ENCODE data around the gene DAB1. TPM values are rescaled to one million over a fixed set of nuclear protein-coding genes. Genes with fewer than 3 reads are reported as not detected.
A peak's percentile ranks its signal among the peaks of the same experiment; 100 is the strongest.

DAB1 gene
- total and polyA plus RNA-seq, 7 donors = under 0.01 to 1.1 (median 0.75) TPM; not detected in 1

DNA sequence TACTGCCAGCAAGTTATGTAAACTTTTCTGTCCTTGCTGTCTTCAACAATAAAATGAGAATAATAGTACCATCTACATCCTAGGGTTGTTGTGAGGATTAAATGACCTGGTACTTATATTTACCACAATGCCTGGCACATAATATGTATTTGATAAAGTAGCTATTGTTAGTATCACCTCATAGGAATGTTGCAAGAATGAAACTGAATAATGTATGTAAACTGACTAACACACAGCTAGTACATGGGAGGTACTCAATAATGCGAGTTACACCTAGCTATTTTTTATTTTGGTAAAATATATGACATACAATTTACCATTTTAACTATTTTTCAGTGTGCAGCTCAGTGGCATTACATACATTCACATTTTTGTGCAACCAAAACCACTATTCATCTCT lies 289.1 kb downstream of the DAB1 start:
- Histone ChIP-seq H3K4me3 (no peak overlapping the region), H3K4me1 (peaks cover 0 to 12% (median 9%) of the 10 kb centered on the region in 4 donors), H3K36me3 (no peaks in the 10 kb centered on the region), H3K27me3 (no peaks in the 10 kb centered on the region), H3K27ac (no peak overlapping the region), H3K9me3 (no peaks in the 10 kb centered on the region)
- DNase-seq = no peak
- TF ChIP-seq, protein P1, sequence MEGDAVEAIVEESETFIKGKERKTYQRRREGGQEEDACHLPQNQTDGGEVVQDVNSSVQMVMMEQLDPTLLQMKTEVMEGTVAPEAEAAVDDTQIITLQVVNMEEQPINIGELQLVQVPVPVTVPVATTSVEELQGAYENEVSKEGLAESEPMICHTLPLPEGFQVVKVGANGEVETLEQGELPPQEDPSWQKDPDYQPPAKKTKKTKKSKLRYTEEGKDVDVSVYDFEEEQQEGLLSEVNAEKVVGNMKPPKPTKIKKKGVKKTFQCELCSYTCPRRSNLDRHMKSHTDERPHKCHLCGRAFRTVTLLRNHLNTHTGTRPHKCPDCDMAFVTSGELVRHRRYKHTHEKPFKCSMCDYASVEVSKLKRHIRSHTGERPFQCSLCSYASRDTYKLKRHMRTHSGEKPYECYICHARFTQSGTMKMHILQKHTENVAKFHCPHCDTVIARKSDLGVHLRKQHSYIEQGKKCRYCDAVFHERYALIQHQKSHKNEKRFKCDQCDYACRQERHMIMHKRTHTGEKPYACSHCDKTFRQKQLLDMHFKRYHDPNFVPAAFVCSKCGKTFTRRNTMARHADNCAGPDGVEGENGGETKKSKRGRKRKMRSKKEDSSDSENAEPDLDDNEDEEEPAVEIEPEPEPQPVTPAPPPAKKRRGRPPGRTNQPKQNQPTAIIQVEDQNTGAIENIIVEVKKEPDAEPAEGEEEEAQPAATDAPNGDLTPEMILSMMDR (IDR thresholded peaks at IDR 0.05) = no peak
- TF ChIP-seq POLR2A (IDR thresholded peaks at IDR 0.05) (no peak), POLR2AphosphoS5 (IDR thresholded peaks at IDR 0.05) (no peak), EP300 (IDR thresholded peaks at IDR 0.05) (no peak)
- intact Hi-C loops (cut with DNase I) = no loop called here
- WGBS, 2 donors = 85% methylated on average over 1 of the region's 1 CpG

DNA sequence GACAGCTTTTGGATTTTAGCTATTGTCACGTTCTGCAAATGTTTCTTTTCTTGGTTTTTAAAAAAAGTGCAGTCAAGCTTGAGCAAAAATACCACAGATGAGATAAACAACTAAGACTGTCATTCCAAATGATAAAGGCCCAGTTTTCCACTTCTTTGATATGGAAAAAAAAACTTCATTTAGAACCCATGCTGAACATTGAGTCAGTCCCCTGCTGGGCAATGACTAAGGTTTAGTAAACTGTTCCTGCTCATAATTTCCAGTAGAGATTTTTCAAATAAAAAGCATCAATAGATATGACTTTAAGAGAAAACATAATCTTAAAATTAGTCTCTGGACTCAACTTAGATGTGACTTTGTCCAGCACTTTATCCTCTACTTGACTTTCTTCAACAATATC lies 290.2 kb downstream of the DAB1 start:
- TF ChIP-seq POLR2A (IDR thresholded peaks at IDR 0.05) = no peak
- TF ChIP-seq EP300 (IDR thresholded peaks at IDR 0.05) = no peak
- TF ChIP-seq, protein P1 (IDR thresholded peaks at IDR 0.05) = no peak
- no peak for TF ChIP-seq POLR2AphosphoS5 (IDR thresholded peaks at IDR 0.05)
- Histone ChIP-seq H3K36me3 (no peaks in the 10 kb centered on the region), H3K9me3 (no peaks in the 10 kb centered on the region), H3K4me1 (peaks cover 0 to 12% (median 9%) of the 10 kb centered on the region in 4 donors), H3K27ac (no peak overlapping the region), H3K27me3 (no peaks in the 10 kb centered on the region), H3K4me3 (no peak overlapping the region)
- intact Hi-C loops (cut with DNase I) = no loop called here
- 42 to 64% methylated on average over 1 of the region's 1 CpG for WGBS, 2 donors
- no peak for DNase-seq

DNA sequence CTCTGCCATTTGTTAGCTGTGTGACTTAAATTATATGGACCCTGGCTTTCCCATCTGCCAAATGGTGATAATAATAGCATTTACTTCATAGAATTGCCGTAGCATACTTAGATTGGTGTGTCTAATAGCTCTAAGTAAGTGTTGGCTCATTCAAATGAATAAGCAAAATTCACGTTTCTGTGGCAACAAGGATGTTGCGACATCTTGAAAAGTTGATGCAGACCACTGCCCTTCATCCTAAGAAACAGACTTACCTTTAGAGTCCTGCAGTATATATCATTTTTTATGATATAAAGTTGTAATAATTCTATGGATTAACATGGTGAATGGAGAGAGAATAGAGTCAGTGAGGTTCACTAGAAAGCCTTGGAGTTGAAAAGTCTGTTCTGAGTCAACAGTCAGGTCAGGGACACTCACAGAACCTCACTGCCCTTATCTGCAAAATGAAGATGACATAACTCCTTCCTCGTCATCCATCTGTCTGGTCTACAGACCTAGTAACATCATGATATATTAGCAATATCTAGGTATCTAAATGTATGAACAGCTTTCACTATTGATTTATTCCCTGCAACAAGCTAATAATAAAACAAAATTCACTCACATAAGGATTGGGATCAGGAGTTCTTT lies 290.8 kb downstream of the DAB1 start:
- Histone ChIP-seq H3K27me3 (no peaks in the 10 kb centered on the region), H3K9me3 (no peaks in the 10 kb centered on the region), H3K4me1 (peaks cover 0 to 12% (median 9%) of the 10 kb centered on the region in 4 donors), H3K27ac (no peak overlapping the region), H3K4me3 (no peak overlapping the region), H3K36me3 (no peaks in the 10 kb centered on the region)
- WGBS, 2 donors = 72 to 80% methylated on average over 4 of the region's 4 CpGs
- TF ChIP-seq POLR2AphosphoS5 (IDR thresholded peaks at IDR 0.05) (no peak), POLR2A (IDR thresholded peaks at IDR 0.05) (no peak)
- no peak for DNase-seq
- intact Hi-C loops (cut with DNase I) = no loop called here

DNA sequence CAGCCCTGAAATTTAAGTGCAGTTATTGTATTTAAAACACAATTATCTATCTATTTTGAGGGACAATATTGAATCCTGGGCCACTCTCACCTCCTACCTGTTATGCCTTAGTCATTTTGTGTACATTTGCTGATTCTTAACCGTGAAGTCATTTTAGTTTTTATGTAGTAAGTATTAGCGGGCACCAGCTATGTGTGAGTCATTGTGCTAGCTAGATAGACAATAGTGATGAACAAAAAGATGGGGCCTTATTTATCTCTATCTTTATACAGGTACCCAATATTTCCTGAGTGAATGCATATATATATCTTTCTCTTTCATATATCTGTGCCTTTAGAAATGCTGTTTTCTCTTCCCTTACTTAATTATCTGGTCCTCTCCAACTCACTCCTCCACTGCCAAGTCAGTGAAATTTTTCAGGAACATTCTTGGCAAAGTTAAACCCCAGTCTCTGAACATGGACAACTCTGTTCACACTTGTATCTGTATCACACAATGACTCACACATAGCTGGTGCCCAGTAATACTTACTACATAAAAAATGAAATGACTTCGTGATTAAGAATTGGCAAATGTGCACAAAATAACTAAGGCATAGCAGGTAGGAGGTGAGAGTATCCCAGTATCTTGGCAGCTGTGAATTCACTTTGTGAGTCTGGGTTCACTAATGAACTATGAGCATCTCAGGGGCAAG lies 292.0 kb downstream of the DAB1 start:
- no peaks in the 10 kb centered on the region for H3K27me3 ChIP-seq
- intact Hi-C loops (cut with DNase I) = no loop called here
- H3K4me3 ChIP-seq = no peak overlapping the region
- no peaks in the 10 kb centered on the region for H3K36me3 ChIP-seq
- WGBS, 2 donors = 77 to 85% methylated on average over 3 of the region's 3 CpGs
- H3K4me1 ChIP-seq = peaks cover 0 to 12% (median 9%) of the 10 kb centered on the region in 4 donors
- no peaks in the 10 kb centered on the region for H3K9me3 ChIP-seq
- H3K27ac ChIP-seq = peak overlapping the region in 1 of 4 donors; percentile 38
- DNase-seq = no peak
- TF ChIP-seq POLR2AphosphoS5 (IDR thresholded peaks at IDR 0.05) = no peak
- TF ChIP-seq, protein P1 (IDR thresholded peaks at IDR 0.05) = no peak
- TF ChIP-seq POLR2A (IDR thresholded peaks at IDR 0.05) = no peak
- no peak for TF ChIP-seq EP300 (IDR thresholded peaks at IDR 0.05)

DNA sequence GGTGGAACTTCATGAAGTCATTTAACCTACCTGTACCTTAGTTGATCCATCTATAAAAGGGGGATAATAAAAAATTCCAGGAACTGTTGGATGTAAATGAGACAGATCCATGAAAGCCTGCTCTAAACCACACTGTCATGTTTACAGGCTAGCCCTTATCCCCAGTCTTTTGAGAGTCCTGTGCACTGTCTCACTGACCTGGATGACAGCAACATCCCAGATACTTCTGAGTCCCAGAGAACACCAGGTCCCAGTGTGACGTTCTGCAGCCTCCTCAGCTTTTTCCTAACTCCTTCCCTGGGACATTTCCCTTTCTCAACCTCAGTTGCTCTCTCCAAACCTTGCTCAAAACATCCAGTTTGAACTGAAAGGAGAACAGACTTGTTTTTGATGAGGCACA lies 292.6 kb downstream of the DAB1 start:
- H3K27me3 ChIP-seq = no peaks in the 10 kb centered on the region
- peak overlapping the region in 1 of 4 donors; percentile 38 for H3K27ac ChIP-seq
- no peaks in the 10 kb centered on the region for H3K9me3 ChIP-seq
- intact Hi-C loops (cut with DNase I) = no loop called here
- 15 to 50% methylated on average over 1 of the region's 1 CpG for WGBS, 2 donors
- no peak for DNase-seq
- peaks cover 0 to 12% (median 9%) of the 10 kb centered on the region in 4 donors for H3K4me1 ChIP-seq
- TF ChIP-seq POLR2AphosphoS5 (IDR thresholded peaks at IDR 0.05) = peak in 1 of 4 donors; percentile 35
- TF ChIP-seq, protein P1 (IDR thresholded peaks at IDR 0.05) = no peak
- no peaks in the 10 kb centered on the region for H3K36me3 ChIP-seq
- H3K4me3 ChIP-seq = no peak overlapping the region

Measured in sigmoid colon (tissue), 7 donors.